GM19438 (cell line): ENCODE results near the gene ITGA1.

Experiments used
- ATAC-seq: cut with Tn5 transposase; IDR thresholded peaks from one replicate; pipeline ENCODE4 v1.9.1; 2021; ENCODE audit warnings: low read depth; ENCODE audit not compliant: unreplicated experiment

The ITGA1 gene

GRCh38 chr5:52771343-52772039, 16.2 kb upstream of the ITGA1 start:
- peak; percentile 98 for ATAC-seq

GRCh38 chr5:52772668-52773067, 15.0 kb upstream of the ITGA1 start:
- ATAC-seq, result no peak

- ATAC-seq, result no peak
These were observed 14.4 kb upstream of the ITGA1 start for GRCh38 chr5:52773342-52773741.

GRCh38 chr5:52774005-52774410, 13.7 kb upstream of the ITGA1 start:
- no peak for ATAC-seq

GRCh38 chr5:52776116-52776515, 11.6 kb upstream of the ITGA1 start:
- ATAC-seq, result no peak

GRCh38 chr5:52777186-52777585, 10.5 kb upstream of the ITGA1 start:
- ATAC-seq, result no peak

- no peak for ATAC-seq
These were observed 8.9 kb upstream of the ITGA1 start for GRCh38 chr5:52778781-52779180.

GRCh38 chr5:52779213-52779612, 8.5 kb upstream of the ITGA1 start:
- no peak for ATAC-seq

GRCh38 chr5:52783226-52783959, 4.3 kb upstream of the ITGA1 start:
- ATAC-seq, result no peak

- no peak for ATAC-seq
These were observed 3.0 kb upstream of the ITGA1 start for GRCh38 chr5:52784737-52785136.

- no peak for ATAC-seq
These were observed 1.3 kb upstream of the ITGA1 start for GRCh38 chr5:52786391-52786790.

- no peak for ATAC-seq
These were observed 642 bp upstream of the ITGA1 start for GRCh38 chr5:52786949-52787599.

GRCh38 chr5:52788505-52788821, 747 bp downstream of the ITGA1 start:
- ATAC-seq, result no peak

- ATAC-seq, result no peak
These were observed 1.7 kb downstream of the ITGA1 start for GRCh38 chr5:52789378-52789777.

GRCh38 chr5:52789851-52790250, 2.1 kb downstream of the ITGA1 start:
- ATAC-seq, result no peak

- no peak for ATAC-seq
These were observed 3.6 kb downstream of the ITGA1 start for GRCh38 chr5:52791366-52791765.

- ATAC-seq, result no peak
These were observed 6.8 kb downstream of the ITGA1 start for GRCh38 chr5:52794519-52794918.

- ATAC-seq, result no peak
These were observed 8.3 kb downstream of the ITGA1 start for GRCh38 chr5:52796031-52796430.

- no peak for ATAC-seq
These were observed 8.9 kb downstream of the ITGA1 start for GRCh38 chr5:52796516-52797103.

- ATAC-seq, result no peak
These were observed 11.2 kb downstream of the ITGA1 start for GRCh38 chr5:52798938-52799337.

- ATAC-seq, result peak; percentile 26
These were observed 11.8 kb downstream of the ITGA1 start for GRCh38 chr5:52799358-52799982.
